ENCODE data around the gene TRPM6. TPM values are rescaled to one million over a fixed set of nuclear protein-coding genes. Genes with fewer than 3 reads are reported as not detected.

Gene TRPM6
- total RNA-seq, 1 donor from 2014 or later, result 9.1 TPM

GRCh38 chr9:74777136-74777879, 110.4 kb downstream of the TRPM6 start:
- no peaks in the 10 kb centered on the region for H3K9me3 ChIP-seq
- H3K27me3 ChIP-seq, result no peaks in the 10 kb centered on the region
- no peak for TF ChIP-seq POLR2AphosphoS5 (IDR thresholded peaks at IDR 0.05; ENCODE audit: insufficient read depth in 1 of 2, low read depth in 1 of 2)
- TF ChIP-seq, protein P1, sequence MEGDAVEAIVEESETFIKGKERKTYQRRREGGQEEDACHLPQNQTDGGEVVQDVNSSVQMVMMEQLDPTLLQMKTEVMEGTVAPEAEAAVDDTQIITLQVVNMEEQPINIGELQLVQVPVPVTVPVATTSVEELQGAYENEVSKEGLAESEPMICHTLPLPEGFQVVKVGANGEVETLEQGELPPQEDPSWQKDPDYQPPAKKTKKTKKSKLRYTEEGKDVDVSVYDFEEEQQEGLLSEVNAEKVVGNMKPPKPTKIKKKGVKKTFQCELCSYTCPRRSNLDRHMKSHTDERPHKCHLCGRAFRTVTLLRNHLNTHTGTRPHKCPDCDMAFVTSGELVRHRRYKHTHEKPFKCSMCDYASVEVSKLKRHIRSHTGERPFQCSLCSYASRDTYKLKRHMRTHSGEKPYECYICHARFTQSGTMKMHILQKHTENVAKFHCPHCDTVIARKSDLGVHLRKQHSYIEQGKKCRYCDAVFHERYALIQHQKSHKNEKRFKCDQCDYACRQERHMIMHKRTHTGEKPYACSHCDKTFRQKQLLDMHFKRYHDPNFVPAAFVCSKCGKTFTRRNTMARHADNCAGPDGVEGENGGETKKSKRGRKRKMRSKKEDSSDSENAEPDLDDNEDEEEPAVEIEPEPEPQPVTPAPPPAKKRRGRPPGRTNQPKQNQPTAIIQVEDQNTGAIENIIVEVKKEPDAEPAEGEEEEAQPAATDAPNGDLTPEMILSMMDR (IDR thresholded peaks at IDR 0.05), result peak; percentile 67 to 79 (median 73)
- H3K27ac ChIP-seq, result no peak overlapping the region
- no peaks in the 10 kb centered on the region for H3K4me1 ChIP-seq
- no peak overlapping the region for H3K4me3 ChIP-seq
- no peak for DNase-seq (ENCODE audit: extremely low spot score in 2 of 2)
- no peaks in the 10 kb centered on the region for H3K36me3 ChIP-seq
- intact Hi-C loops (cut with DNase I), result no loop called here

DNA sequence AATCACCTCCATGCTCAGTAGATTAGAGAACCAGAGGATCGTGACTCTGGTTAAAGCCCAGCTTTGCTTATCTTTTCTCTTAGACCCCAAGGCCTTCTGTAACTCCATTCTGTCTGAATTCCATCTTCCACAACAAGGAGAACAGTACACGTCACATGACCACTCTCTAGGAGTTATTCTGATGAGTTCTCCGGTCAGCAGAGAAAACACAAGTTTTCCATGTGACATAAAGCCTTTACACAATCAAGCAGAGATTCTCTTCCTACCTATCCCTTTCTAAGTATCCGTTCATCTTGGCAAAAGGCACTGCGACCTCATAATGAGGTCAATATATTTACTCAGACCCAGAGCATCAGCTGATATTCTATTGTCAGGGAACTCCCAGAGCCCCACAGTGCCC, 112.3 kb downstream of the TRPM6 start:
- DNase-seq (ENCODE audit: extremely low spot score in 2 of 2), result no peak
- no peak overlapping the region for H3K27ac ChIP-seq
- intact Hi-C loops (cut with DNase I), result loop anchor here (2.0 kb wide), 1 partner anchor 225 kb away; no protein-coding TSS in a partner anchor

DNA sequence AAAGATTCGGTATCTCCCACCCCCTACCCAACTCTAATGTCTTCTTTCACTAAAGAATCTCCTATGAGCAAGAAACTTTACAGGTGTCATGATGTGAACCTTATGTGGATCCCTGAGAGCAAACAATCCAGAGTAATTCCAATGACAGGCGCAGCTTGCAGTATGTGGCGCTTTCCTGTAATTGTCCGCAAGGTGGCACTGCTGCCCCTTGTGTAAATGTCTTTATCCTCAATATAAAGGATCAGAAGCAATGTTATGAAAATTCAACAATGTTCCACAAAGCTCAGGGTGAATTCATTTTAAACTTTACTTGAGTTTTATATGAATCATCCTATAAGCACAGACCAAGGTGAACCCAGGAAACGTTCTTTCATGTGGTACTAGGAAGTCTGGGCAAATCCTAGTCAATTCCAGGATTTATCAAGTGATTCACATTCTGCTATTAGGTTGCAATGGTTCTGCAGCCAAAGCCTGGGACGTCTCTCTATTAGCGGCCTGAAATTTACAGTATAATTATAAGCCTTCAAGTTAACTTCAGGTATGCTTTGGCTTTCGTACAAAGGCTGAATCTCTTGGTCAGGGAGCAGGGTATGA, 113.7 kb downstream of the TRPM6 start:
- no peaks in the 10 kb centered on the region for H3K27me3 ChIP-seq
- intact Hi-C loops (cut with DNase I), result loop anchor here (2.0 kb wide), 1 partner anchor 227 kb away; no protein-coding TSS in a partner anchor
- no peak for DNase-seq (ENCODE audit: extremely low spot score in 2 of 2)

More for the DNA sequence above, 112.3 kb downstream of the TRPM6 start:
- H3K4me3 ChIP-seq, result no peak overlapping the region
- TF ChIP-seq, protein P1 (IDR thresholded peaks at IDR 0.05), result no peak
- TF ChIP-seq POLR2AphosphoS5 (IDR thresholded peaks at IDR 0.05; ENCODE audit: insufficient read depth in 1 of 2, low read depth in 1 of 2), result no peak
- no peak for TF ChIP-seq POLR2A (IDR thresholded peaks at IDR 0.05)
- no peaks in the 10 kb centered on the region for H3K36me3 ChIP-seq
- H3K9me3 ChIP-seq, result no peaks in the 10 kb centered on the region
- H3K27me3 ChIP-seq, result no peaks in the 10 kb centered on the region
- H3K4me1 ChIP-seq, result no peaks in the 10 kb centered on the region

DNA sequence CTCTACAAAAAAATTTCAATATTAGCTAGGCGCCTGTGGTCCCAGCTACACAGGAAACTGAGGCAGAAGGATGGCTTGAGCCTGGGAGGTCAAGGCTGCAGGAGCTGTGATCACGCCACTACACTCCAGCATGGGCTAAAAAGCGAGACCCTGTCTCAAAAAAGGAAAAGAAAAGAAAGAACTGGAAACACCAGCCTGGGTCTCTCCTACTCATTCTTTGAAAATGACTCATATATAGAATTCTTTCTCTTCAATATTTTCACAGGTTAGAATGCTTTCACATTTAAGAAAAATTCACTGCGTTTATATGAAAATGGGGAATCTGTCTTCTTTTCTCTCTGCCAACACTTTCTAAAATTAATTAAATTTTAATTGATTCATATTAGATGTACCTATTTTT, 115.6 kb downstream of the TRPM6 start:
- no peak overlapping the region for H3K27ac ChIP-seq
- intact Hi-C loops (cut with DNase I), result no loop called here

More for the DNA sequence above, 113.7 kb downstream of the TRPM6 start:
- H3K9me3 ChIP-seq, result no peaks in the 10 kb centered on the region
- TF ChIP-seq, protein P1 (IDR thresholded peaks at IDR 0.05), result peak; percentile 67 to 83 (median 81)
- TF ChIP-seq POLR2A (IDR thresholded peaks at IDR 0.05) (no peak), POLR2AphosphoS5 (IDR thresholded peaks at IDR 0.05; ENCODE audit: insufficient read depth in 1 of 2, low read depth in 1 of 2) (no peak)
- H3K36me3 ChIP-seq, result no peaks in the 10 kb centered on the region
- H3K4me3 ChIP-seq, result no peak overlapping the region
- no peaks in the 10 kb centered on the region for H3K4me1 ChIP-seq
- no peak overlapping the region for H3K27ac ChIP-seq

More for the DNA sequence above, 115.6 kb downstream of the TRPM6 start:
- no peak overlapping the region for H3K4me3 ChIP-seq
- no peaks in the 10 kb centered on the region for H3K27me3 ChIP-seq
- no peaks in the 10 kb centered on the region for H3K4me1 ChIP-seq
- TF ChIP-seq POLR2AphosphoS5 (IDR thresholded peaks at IDR 0.05; ENCODE audit: insufficient read depth in 1 of 2, low read depth in 1 of 2) (no peak), POLR2A (IDR thresholded peaks at IDR 0.05) (no peak)
- TF ChIP-seq, protein P1 (IDR thresholded peaks at IDR 0.05), result no peak
- no peaks in the 10 kb centered on the region for H3K36me3 ChIP-seq
- H3K9me3 ChIP-seq, result no peaks in the 10 kb centered on the region
- DNase-seq (ENCODE audit: extremely low spot score in 2 of 2), result no peak

Data from vagina (tissue), 2 donors.